H1 (cell line): ENCODE results near the gene NOSIP. TPM values are rescaled to one million over a fixed set of nuclear protein-coding genes. Genes with fewer than 3 reads are reported as not detected.

Experiments
- CHD1 ChIP-seq: IDR thresholded peaks from 2 replicates; pipeline ENCODE4 v1.6.1; 2012; ENCODE audit warnings: low read depth, low read length, improper control_type of control experiment
- GTF2F1 ChIP-seq: IDR thresholded peaks from 2 replicates; pipeline ENCODE4 v1.6.1; 2012; ENCODE audit warnings: low read depth, low read length, improper control_type of control experiment, borderline replicate concordance
- KDM4A ChIP-seq: IDR thresholded peaks from one replicate; pipeline ENCODE4 v1.7.1; 2012; ENCODE audit warnings: low read depth, mild to moderate bottlenecking, moderate library complexity, low read length, inconsistent platforms; ENCODE audit not compliant: severe bottlenecking
- NANOG ChIP-seq: IDR thresholded peaks from 2 replicates; pipeline ENCODE4 v1.6.1; 2011; ENCODE audit warnings: low read length, low read depth, mild to moderate bottlenecking, inconsistent platforms; ENCODE audit not compliant: insufficient read depth, poor library complexity, severe bottlenecking
- polyA plus RNA-seq, 7 experiments: library from polyadenylated mRNA; depleted of rRNA in 3 of 7; stranded (reverse) in 5 of 7; unstranded in 2 of 7; fragments of >200 nt in 5 of 7; fragments of 200-250 nt in 2 of 7; gene quantifications; 1 replicate in 5 of 7; 2 replicates in 1 of 7; 4 replicates in 1 of 7; pipeline versions ENCODE4 v1.2.1 to v1.2.3, GENCODE V29; 2011 to 2013; ENCODE audit warnings: missing spikeins in 2 of 7, mixed read lengths in 2 of 7
- total RNA-seq: library from RNA; stranded (reverse); fragmentation: NEBNext Ultra II Directional; extraction: Animal tissue kit (Norgen Biotek cat#: 25700); gene quantifications from 2 replicates; pipeline ENCODE4 v1.2.1, GENCODE V29; 2021

NOSIP gene
- total and polyA plus RNA-seq, 2 of the 8 experiments (the other 6 are each of a cell fraction or from before 2014, with no cell fraction given), result 85.1 to 192 TPM

GRCh38 chr19:49589502-49589905 is 9.1 kb upstream of the NOSIP start (continued):
- no peak for TF ChIP-seq CHD1
- TF ChIP-seq NANOG, result no peak
- TF ChIP-seq KDM4A, result no peak
- TF ChIP-seq GTF2F1, result no peak
